HG03520 (cell line): ENCODE results near the gene C18orf63.

Experiments used
- ATAC-seq: cut with Tn5 transposase; IDR thresholded peaks from one replicate; pipeline ENCODE4 v1.9.1; 2021; ENCODE audit warnings: mild to moderate bottlenecking, moderate library complexity; ENCODE audit not compliant: unreplicated experiment

The C18orf63 gene

GRCh38 chr18:74375999-74376398 is 60.4 kb downstream of the C18orf63 start:
- no peak for ATAC-seq

- ATAC-seq, result no peak
Measured at GRCh38 chr18:74376523-74376922, 60.9 kb downstream of the C18orf63 start.

- ATAC-seq, result no peak
Measured at GRCh38 chr18:74377776-74378175, 62.1 kb downstream of the C18orf63 start.

DNA sequence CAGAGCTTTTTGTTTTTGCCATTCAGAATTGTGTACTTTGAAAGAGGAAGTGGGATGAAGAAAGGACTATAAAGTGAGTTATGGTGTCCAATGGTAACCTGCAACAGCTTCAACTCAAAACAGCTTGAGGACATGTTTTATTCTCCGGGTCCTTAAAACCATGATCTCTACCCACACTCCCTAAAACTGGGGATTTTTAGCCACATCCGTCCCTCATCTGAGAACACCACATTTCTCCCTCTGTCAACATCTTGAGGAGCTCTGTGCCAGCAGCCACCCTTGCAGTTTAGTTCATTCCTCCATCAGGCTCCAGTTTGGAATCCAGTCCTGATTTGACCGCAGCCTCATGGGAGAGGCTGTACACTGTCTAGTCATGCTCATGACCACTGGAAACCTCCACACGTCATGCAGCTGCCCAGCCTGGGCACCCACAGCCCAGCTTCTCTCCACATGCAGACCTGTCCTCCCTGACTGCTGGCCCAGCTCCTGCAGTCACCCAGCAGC is 62.6 kb downstream of the C18orf63 start:
- peak; percentile 64 for ATAC-seq

DNA sequence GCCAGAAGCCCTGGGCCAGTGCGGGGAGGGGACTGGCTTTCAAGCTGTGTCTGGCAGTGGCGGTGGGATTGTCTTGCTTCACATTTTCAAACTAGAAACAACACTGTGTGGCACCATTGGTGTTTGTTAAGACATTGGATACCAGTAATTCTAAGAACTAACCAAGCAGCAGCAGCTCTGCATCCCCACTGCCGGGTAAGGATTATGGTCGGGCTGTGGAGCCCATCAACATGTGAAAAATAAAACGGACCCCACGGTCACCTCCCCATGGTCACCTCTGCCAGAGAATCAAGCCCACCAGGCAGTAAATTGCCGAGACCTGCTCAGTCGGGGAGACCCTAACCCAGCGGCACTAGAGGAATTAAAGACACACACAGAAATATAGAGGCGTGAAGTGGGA is 65.3 kb downstream of the C18orf63 start:
- no peak for ATAC-seq

GRCh38 chr18:74381621-74382295 is 66.1 kb downstream of the C18orf63 start:
- no peak for ATAC-seq

DNA sequence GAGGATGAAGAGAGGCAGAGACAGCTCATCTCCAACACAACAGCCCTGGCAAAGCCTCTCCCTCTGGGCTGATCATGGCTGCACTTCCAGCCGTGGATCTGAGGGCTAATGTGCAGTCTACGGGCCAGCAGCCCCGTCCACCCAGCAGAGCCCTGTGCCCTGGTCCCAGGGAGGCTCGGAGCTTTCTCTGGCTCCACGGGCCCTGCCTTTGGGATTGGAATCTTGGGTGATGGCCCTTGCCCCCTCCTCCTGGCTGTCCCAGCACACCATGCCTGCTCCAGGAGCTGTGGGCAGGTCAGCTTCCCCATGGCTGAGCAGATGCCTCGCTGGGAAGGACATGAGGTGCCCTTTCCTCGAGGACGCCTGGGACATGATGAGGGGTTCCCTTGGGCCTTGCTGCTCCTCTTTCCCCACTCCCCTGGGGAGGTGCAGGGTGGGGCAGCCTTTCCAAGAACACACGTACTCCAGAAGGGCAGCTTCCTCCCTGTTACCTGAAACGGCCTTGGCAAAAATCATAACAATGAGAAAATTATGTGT is 66.9 kb downstream of the C18orf63 start:
- ATAC-seq, result no peak

DNA sequence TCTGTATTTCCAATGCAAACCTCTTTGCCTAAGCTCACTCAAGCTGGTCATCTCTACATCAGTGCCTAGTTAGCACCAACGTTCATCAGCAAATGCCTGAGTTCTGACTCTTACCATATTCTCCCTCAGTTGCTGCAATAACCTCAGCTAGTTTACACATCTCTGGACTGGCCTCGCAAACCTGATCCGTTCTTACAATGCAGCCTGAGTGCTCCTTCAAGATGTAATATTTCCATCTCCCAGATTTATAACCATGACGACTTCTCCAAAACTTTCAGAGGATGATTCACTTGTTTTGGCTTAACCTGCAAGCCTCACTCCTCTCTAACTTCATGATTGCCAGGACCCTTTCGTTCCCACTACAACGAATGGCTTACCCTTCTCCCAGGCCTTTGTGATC is 71.7 kb downstream of the C18orf63 start:
- no peak for ATAC-seq

DNA sequence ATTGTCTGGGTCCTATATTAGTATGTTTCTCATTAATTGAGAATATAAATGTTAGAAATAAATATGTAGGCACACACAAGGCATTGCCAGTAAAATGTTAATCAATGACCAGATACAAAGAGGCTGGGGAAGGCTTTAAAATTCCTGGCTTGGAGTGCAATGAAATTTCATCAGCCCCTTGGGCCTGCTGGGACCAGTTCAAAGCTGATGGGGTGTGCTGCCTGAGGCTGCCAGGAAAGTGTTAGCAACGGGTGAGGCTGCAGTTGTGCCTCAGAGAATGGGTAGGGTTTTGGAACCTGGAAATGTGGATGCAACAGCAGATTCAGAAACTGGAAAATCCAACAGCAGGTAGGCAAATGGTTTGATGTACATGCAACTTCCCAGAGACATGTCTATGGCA is 72.6 kb downstream of the C18orf63 start:
- no peak for ATAC-seq

- ATAC-seq, result no peak
Measured at GRCh38 chr18:74389171-74389927, 73.7 kb downstream of the C18orf63 start.

DNA sequence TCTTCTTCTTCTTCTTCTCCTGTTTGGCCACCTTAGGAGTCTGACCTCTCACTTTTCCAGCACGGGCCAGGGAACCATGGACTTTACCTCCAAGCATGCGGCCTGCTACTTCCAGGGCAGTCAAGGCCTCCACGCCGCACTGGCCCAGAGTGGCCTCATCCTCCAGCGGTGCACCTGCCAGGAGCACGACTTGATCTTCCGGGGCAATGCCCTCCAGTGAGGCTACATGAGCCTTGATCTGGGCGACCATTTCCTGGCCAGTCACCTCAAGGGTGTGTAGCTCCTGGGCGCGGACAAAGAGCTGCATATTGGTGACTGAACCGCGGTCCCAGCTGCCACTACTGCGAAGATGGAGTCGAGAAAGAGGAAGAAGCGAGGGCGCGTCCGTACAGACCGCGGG is 74.4 kb downstream of the C18orf63 start:
- no peak for ATAC-seq

GRCh38 chr18:74390900-74391299 is 75.3 kb downstream of the C18orf63 start:
- ATAC-seq, result no peak

DNA sequence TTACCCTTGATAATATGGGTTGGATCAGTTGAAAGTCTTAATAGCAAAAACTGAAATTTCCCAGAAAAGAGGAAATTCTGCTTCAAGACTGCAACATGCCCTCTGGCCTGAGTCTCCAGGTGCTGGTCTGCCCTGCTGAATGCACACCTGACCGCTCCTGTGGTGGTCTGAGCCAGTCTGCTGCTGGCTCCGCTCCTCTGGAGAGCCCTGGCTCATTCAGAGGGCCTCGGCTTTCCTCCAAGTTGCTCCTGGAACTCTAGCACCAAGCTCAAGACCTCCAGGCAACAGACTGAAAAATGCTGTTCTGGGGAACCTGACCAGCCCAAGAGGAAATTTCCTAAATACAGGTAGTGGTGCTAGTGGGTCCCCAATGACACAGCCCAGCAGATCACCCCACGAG is 76.7 kb downstream of the C18orf63 start:
- ATAC-seq, result no peak

DNA sequence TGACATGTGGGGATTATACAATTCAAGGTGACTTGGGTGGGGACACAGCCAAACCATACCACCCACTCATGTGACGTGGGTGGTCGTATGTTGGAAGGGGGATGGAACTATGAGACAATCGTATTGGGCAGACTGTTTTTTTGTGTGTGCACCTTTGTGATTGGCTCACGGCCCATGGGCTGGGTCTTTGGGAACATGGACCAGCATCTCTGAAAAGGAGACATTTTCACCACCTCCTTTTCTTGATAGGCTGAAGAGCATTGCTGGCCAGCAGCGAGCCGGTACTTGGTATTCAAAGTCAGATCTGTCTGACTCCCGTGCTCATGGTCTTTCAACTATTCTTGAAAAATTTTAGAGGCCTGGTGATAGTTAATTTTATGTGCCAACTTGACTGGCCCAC is 79.4 kb downstream of the C18orf63 start:
- no peak for ATAC-seq

DNA sequence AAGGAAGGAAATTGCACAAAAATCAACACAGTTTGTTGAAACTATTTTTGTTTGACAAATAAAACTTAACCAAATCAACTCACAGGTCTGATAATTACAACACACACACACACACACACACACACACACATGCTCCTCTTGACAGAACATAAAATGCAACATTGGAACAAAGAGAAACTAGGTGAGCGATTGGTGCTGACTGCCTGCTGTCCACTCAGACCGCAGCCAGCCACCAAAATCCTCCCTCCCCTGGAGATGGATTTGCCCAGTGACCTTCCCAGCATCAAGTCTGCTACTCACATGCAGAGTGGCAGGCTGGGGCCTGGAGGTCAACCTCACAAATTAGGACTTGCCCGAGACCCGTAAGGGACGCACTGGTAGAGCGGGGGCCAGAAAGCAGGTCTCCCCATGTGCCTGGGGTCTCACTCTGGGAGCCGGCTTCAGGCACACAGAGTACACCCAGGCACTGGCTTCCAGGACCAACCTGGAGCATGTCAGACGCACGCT is 80.1 kb downstream of the C18orf63 start:
- no peak for ATAC-seq

DNA sequence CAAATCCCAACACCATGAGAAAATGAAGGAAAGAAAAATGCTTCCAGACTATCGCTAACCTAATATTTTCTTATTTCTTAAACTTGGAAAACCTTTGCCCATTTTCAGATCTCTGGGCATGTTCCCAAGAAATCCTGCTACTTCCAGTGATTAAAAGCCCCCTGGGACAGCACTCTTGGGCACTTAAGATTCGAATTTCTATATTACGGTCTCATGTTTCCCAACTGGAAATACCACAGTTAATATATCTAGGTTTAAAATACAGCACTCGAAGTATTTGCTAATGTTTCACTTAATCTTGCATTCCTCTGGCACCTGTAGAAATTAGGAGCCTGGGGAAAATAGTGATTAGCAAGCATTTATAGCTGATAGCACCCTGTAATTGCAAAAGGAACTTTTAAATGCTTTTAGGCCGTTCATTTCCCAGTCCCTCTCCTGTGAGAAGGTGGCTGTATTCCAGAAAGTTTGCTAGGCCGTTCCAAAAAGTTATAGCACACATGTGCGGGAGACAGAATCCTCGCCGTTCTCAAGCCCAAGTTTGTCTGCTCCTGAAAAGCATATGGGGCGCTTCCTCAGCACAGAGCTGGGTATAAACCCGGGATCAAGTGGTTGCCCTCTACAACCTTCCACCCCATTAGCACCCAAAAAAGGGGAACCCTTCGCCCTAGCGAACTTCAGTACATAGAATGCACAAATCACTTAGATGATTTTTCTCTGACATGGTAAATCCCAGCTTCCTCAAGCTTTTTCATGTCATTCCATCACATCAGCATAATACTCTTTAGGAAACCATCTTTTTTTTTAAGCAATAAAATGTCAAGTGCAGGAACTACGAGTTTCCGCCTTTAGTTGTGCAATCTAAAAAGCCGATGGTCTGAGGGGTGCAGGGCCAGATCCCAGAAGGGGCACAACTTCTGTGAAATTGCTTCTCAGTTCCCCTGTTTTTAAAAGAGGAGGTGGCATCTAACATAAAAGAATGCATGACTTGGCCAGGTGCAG is 80.8 kb downstream of the C18orf63 start:
- ATAC-seq, result no peak

GRCh38 chr18:74397572-74397971 is 81.9 kb downstream of the C18orf63 start:
- ATAC-seq, result no peak

DNA sequence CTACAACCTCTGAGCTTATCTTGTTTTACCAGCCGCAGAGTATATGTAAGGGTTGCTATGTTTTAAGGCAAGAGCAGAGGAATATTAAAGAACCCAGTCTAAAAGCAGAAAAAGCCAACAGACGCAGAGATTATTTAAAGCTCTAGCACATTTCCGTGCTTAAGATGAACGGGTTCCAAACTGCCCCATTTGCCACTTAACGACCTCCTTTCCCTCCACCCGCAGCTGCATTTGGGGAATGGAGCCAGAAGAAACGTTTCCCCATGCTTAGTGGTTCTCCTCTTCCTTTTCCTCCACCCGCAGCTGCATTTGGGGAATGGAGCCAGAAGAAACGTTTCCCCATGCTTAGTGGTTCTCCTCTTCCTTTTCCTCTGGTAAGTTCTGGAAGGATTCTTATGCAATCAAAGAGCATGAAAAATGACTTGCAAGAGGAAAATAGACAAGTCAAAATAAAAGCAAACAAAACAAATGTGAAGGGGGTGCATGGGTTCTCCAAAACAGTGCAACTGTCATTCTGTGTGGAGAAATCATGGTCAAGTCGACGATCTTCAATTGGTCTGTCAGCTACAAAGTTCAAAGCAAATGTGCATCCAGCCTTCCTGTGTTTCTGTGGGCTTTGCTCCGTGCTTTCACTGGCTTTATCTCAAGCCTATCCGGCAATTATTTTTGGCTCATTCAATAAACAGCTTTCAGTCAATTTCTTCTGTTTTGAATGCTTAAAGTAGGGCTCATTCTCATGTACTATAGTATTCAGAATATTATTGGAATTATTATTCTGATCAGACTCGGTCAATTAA is 83.7 kb downstream of the C18orf63 start:
- ATAC-seq, result no peak

- no peak for ATAC-seq
Measured at GRCh38 chr18:74400813-74401212, 85.2 kb downstream of the C18orf63 start.
